Immature natural killer cell (primary cell): ENCODE data around the gene RAD18. TPM values are rescaled to one million over a fixed set of nuclear protein-coding genes. Genes with fewer than 3 reads are reported as not detected.

Source experiments
- DNase-seq, 3 donors: peaks; one replicate each; pipeline ENCODE4 v3.0.0; 2022; ENCODE audit warnings: mixed read lengths in 1 of 3
- H3K27ac Mint-ChIP-seq, 6 donors: one replicate each; pipeline ENCODE4 v1.8.0; 2020; ENCODE audit warnings: mixed read lengths in 6 of 6, mild to moderate bottlenecking in 5 of 6, inconsistent platforms in 4 of 6, moderate library complexity in 3 of 6
- H3K27me3 Mint-ChIP-seq, 3 donors: one replicate each; pipeline ENCODE4 v1.8.0; 2020 to 2021; ENCODE audit warnings: low read depth in 3 of 3, mild to moderate bottlenecking in 3 of 3, mixed read lengths in 3 of 3, moderate library complexity in 3 of 3, inconsistent platforms in 1 of 3
- H3K36me3 Mint-ChIP-seq, 3 donors: one replicate each; pipeline ENCODE4 v1.8.0; 2020; ENCODE audit warnings: mixed read lengths in 3 of 3, inconsistent platforms in 2 of 3, mild to moderate bottlenecking in 2 of 3
- H3K4me1 Mint-ChIP-seq, 2 donors: one replicate each; pipeline ENCODE4 v1.8.0; 2020; ENCODE audit warnings: inconsistent platforms in 2 of 2, mild to moderate bottlenecking in 2 of 2, mixed read lengths in 2 of 2, moderate library complexity in 1 of 2
- H3K4me3 Mint-ChIP-seq, 5 donors: one replicate each; pipeline ENCODE4 v1.8.0; 2020; ENCODE audit warnings: mild to moderate bottlenecking in 5 of 5, mixed read lengths in 5 of 5, inconsistent platforms in 3 of 5, moderate library complexity in 3 of 5
- H3K9me3 Mint-ChIP-seq, 6 donors: one replicate each; pipeline ENCODE4 v1.8.0; 2020; ENCODE audit warnings: mild to moderate bottlenecking in 6 of 6, mixed read lengths in 6 of 6, inconsistent platforms in 4 of 6, moderate library complexity in 3 of 6
- polyA plus RNA-seq, 3 donors: library from polyadenylated mRNA; unstranded; fragments of 300-500 nt; fragmentation: Illumina TruSeq; gene quantifications; one replicate each; pipeline ENCODE4 v1.2.3, GENCODE V29; 2021

The RAD18 gene
- polyA plus RNA-seq, 3 donors from 2014 or later: 13.5 to 13.9 (median 13.8) TPM

GRCh38 chr3:8937064-8938020, 25.9 kb downstream of the RAD18 start:
- DNase-seq: no peak
- Mint-ChIP-seq H3K9me3 (peaks cover 0 to under 1% (median 0%) of the 10 kb centered on the region in 6 donors), H3K27me3 (no peaks in the 10 kb centered on the region), H3K4me1 (no peaks in the 10 kb centered on the region), H3K27ac (no peak overlapping the region), H3K36me3 (peaks cover 17 to 32% (median 25%) of the 10 kb centered on the region in 3 donors), H3K4me3 (no peak overlapping the region)

- Mint-ChIP-seq H3K4me1 (no peaks in the 10 kb centered on the region), H3K4me3 (no peak overlapping the region), H3K27ac (no peak overlapping the region), H3K36me3 (peaks cover 0 to 10% (median 5%) of the 10 kb centered on the region in 3 donors), H3K9me3 (peaks cover 0 to 2% (median 0%) of the 10 kb centered on the region in 6 donors), H3K27me3 (no peaks in the 10 kb centered on the region)
- DNase-seq: no peak
These were observed 30.8 kb downstream of the RAD18 start for GRCh38 chr3:8932507-8932906.

GRCh38 chr3:8931342-8931741, 31.9 kb downstream of the RAD18 start:
- DNase-seq: no peak
- no peak overlapping the region for H3K4me3 Mint-ChIP-seq
- H3K4me1 Mint-ChIP-seq: no peaks in the 10 kb centered on the region
- H3K9me3 Mint-ChIP-seq: peaks cover 0 to 2% (median 0%) of the 10 kb centered on the region in 6 donors
- H3K27me3 Mint-ChIP-seq: no peaks in the 10 kb centered on the region
- H3K36me3 Mint-ChIP-seq: peaks cover 0 to 8% (median 5%) of the 10 kb centered on the region in 3 donors
- peak overlapping the region in 1 of 6 donors; percentile 3 for H3K27ac Mint-ChIP-seq

- DNase-seq: no peak
- Mint-ChIP-seq H3K9me3 (peaks cover 0 to 2% (median 0%) of the 10 kb centered on the region in 6 donors), H3K4me1 (no peaks in the 10 kb centered on the region), H3K27ac (no peak overlapping the region), H3K27me3 (no peaks in the 10 kb centered on the region), H3K4me3 (no peak overlapping the region), H3K36me3 (peaks cover 3 to 7% (median 3%) of the 10 kb centered on the region in 3 donors)
These were observed 33.4 kb downstream of the RAD18 start for GRCh38 chr3:8929860-8930259.

- no peaks in the 10 kb centered on the region for H3K9me3 Mint-ChIP-seq
- H3K36me3 Mint-ChIP-seq: peaks cover 15 to 28% (median 17%) of the 10 kb centered on the region in 3 donors
- H3K27ac Mint-ChIP-seq: no peak overlapping the region
- no peaks in the 10 kb centered on the region for H3K27me3 Mint-ChIP-seq
- no peak overlapping the region for H3K4me3 Mint-ChIP-seq
- no peak for DNase-seq
- H3K4me1 Mint-ChIP-seq: no peaks in the 10 kb centered on the region
These were observed 48.8 kb downstream of the RAD18 start for GRCh38 chr3:8914491-8914890.

- Mint-ChIP-seq H3K9me3 (no peaks in the 10 kb centered on the region), H3K27ac (no peak overlapping the region), H3K36me3 (peaks cover 28 to 35% (median 30%) of the 10 kb centered on the region in 3 donors), H3K4me1 (no peaks in the 10 kb centered on the region), H3K4me3 (no peak overlapping the region), H3K27me3 (no peaks in the 10 kb centered on the region)
- no peak for DNase-seq
These were observed 51.5 kb downstream of the RAD18 start for GRCh38 chr3:8911781-8912180.

- H3K4me3 Mint-ChIP-seq: no peak overlapping the region
- peaks cover 36 to 47% (median 46%) of the 10 kb centered on the region in 3 donors for H3K36me3 Mint-ChIP-seq
- H3K27ac Mint-ChIP-seq: no peak overlapping the region
- no peaks in the 10 kb centered on the region for H3K9me3 Mint-ChIP-seq
- H3K4me1 Mint-ChIP-seq: no peaks in the 10 kb centered on the region
- H3K27me3 Mint-ChIP-seq: no peaks in the 10 kb centered on the region
- DNase-seq: no peak
These were observed 54.1 kb downstream of the RAD18 start for GRCh38 chr3:8909160-8909559.

GRCh38 chr3:8903191-8903590, 60.1 kb downstream of the RAD18 start:
- Mint-ChIP-seq H3K27me3 (no peaks in the 10 kb centered on the region), H3K27ac (no peak overlapping the region), H3K4me1 (no peaks in the 10 kb centered on the region), H3K9me3 (no peaks in the 10 kb centered on the region), H3K36me3 (peaks cover 27 to 61% (median 40%) of the 10 kb centered on the region in 3 donors), H3K4me3 (no peak overlapping the region)
- no peak for DNase-seq

- no peaks in the 10 kb centered on the region for H3K27me3 Mint-ChIP-seq
- no peaks in the 10 kb centered on the region for H3K9me3 Mint-ChIP-seq
- no peak overlapping the region for H3K27ac Mint-ChIP-seq
- no peaks in the 10 kb centered on the region for H3K4me1 Mint-ChIP-seq
- peaks cover 24 to 52% (median 33%) of the 10 kb centered on the region in 3 donors for H3K36me3 Mint-ChIP-seq
- DNase-seq: no peak
- no peak overlapping the region for H3K4me3 Mint-ChIP-seq
These were observed 62.4 kb downstream of the RAD18 start for GRCh38 chr3:8900869-8901268.

GRCh38 chr3:8899876-8900460, 63.3 kb downstream of the RAD18 start:
- no peak for DNase-seq
- Mint-ChIP-seq H3K27me3 (no peaks in the 10 kb centered on the region), H3K4me1 (no peaks in the 10 kb centered on the region), H3K27ac (no peak overlapping the region), H3K9me3 (no peaks in the 10 kb centered on the region), H3K4me3 (no peak overlapping the region), H3K36me3 (peaks cover 27 to 49% (median 31%) of the 10 kb centered on the region in 3 donors)

GRCh38 chr3:8895829-8896228, 67.4 kb downstream of the RAD18 start:
- H3K36me3 Mint-ChIP-seq: peaks cover 19 to 37% (median 21%) of the 10 kb centered on the region in 3 donors
- no peaks in the 10 kb centered on the region for H3K9me3 Mint-ChIP-seq
- no peak overlapping the region for H3K4me3 Mint-ChIP-seq
- H3K4me1 Mint-ChIP-seq: no peaks in the 10 kb centered on the region
- no peaks in the 10 kb centered on the region for H3K27me3 Mint-ChIP-seq
- no peak overlapping the region for H3K27ac Mint-ChIP-seq
- no peak for DNase-seq

GRCh38 chr3:8893001-8893400, 70.3 kb downstream of the RAD18 start:
- Mint-ChIP-seq H3K4me1 (no peaks in the 10 kb centered on the region), H3K27me3 (no peaks in the 10 kb centered on the region), H3K4me3 (no peak overlapping the region), H3K36me3 (peaks cover 16 to 31% (median 21%) of the 10 kb centered on the region in 3 donors), H3K27ac (no peak overlapping the region), H3K9me3 (no peaks in the 10 kb centered on the region)
- no peak for DNase-seq

GRCh38 chr3:8891774-8892173, 71.5 kb downstream of the RAD18 start:
- peaks cover 17 to 38% (median 21%) of the 10 kb centered on the region in 3 donors for H3K36me3 Mint-ChIP-seq
- H3K4me3 Mint-ChIP-seq: no peak overlapping the region
- no peak for DNase-seq
- H3K27ac Mint-ChIP-seq: no peak overlapping the region
- no peaks in the 10 kb centered on the region for H3K9me3 Mint-ChIP-seq
- H3K27me3 Mint-ChIP-seq: no peaks in the 10 kb centered on the region
- H3K4me1 Mint-ChIP-seq: no peaks in the 10 kb centered on the region

- Mint-ChIP-seq H3K36me3 (peaks cover 18 to 39% (median 25%) of the 10 kb centered on the region in 3 donors), H3K9me3 (no peaks in the 10 kb centered on the region), H3K4me1 (no peaks in the 10 kb centered on the region), H3K27ac (no peak overlapping the region), H3K27me3 (no peaks in the 10 kb centered on the region), H3K4me3 (no peak overlapping the region)
- no peak for DNase-seq
These were observed 72.0 kb downstream of the RAD18 start for GRCh38 chr3:8891303-8891702.
